Stomach (tissue), 9 donors: Measurements from ENCODE around the gene ABHD4. TPM values are rescaled to one million over a fixed set of nuclear protein-coding genes. Genes with fewer than 3 reads are reported as not detected.

Experiments used
- DNase-seq, 2 donors: peaks; one replicate each; pipeline versions ENCODE4 v3.0.0 to v3.0.0-alpha.2; 2013 to 2019
- H3K27ac ChIP-seq, 5 donors: fragments of 200-600 bp in 4 of 5; sonication (generic) in 4 of 5; one replicate each; pipeline ENCODE4 v1.5.1; 2013 to 2019; ENCODE audit warnings: mild to moderate bottlenecking in 1 of 5, moderate library complexity in 1 of 5
- H3K27me3 ChIP-seq, 3 donors: fragments of 200-600 bp; sonication (generic); one replicate each; pipeline ENCODE4 v1.5.1; 2017 to 2019; ENCODE audit warnings: mixed run types in 1 of 3
- H3K36me3 ChIP-seq, 4 donors: fragments of 200-600 bp; sonication (generic); 1 replicate in 3 of 4; 2 replicates in 1 of 4; pipeline ENCODE4 v1.5.1; 2016 to 2019
- H3K4me1 ChIP-seq, 4 donors: fragments of 200-600 bp; sonication (generic); one replicate each; pipeline ENCODE4 v1.5.1; 2016 to 2019
- H3K4me3 ChIP-seq, 4 donors: fragments of 200-600 bp; sonication (generic) in 3 of 4; one replicate each; pipeline ENCODE4 v1.5.1; 2016 to 2019; ENCODE audit warnings: mild to moderate bottlenecking in 1 of 4
- H3K9me3 ChIP-seq, 4 donors: fragments of 200-600 bp; sonication (generic); one replicate each; pipeline ENCODE4 v1.5.1; 2016 to 2019
- EP300 ChIP-seq: sonication (generic); formaldehyde crosslinking; IDR thresholded peaks from one replicate; pipeline ENCODE4 v1.6.1; 2017; ENCODE audit warnings: antibody characterized with exemption
- POLR2A ChIP-seq, 4 donors: fragments of 450-650 bp; IDR thresholded peaks; one replicate each; pipeline ENCODE4 v1.6.1; 2016; ENCODE audit warnings: antibody characterized with exemption in 4 of 4, control low read depth in 2 of 4, mild to moderate bottlenecking in 1 of 4, moderate library complexity in 1 of 4
- POLR2AphosphoS5 ChIP-seq, 3 donors: sonication (generic); formaldehyde crosslinking; IDR thresholded peaks; one replicate each; pipeline ENCODE4 v1.6.1; 2016; ENCODE audit warnings: antibody characterized with exemption in 3 of 3
- WGBS, 5 donors: extraction: QIAGEN DNeasy Blood & Tissue Kit in 3 of 5; methylation state at CpG; one replicate each; pipeline versions ENCODE4 v1.1.5 to v1.1.7; 2013 to 2018; 5-methylcytosine and 5-hydroxymethylcytosine counted together
- intact Hi-C: fragments of 100-400 bp; cut with DNase I; formaldehyde crosslinking; loops from one replicate; pipeline ENCODE4 v1.15.1; 2023; ENCODE audit warnings: low total_unique reads
- polyA plus RNA-seq, 3 donors: library from polyadenylated mRNA; stranded (reverse); fragments of 200-250 nt; gene quantifications; one replicate each; pipeline ENCODE4 v1.2.3, GENCODE V29; 2013
- total RNA-seq, 5 donors: library from RNA; depleted of rRNA; stranded (reverse); fragments of >200 nt; gene quantifications; one replicate each; pipeline versions ENCODE4 v1.1.0 to v1.2.3, GENCODE V29; 2014 to 2016
- TF ChIP-seq, protein P1 (sequence below), 7 experiments: fragments of 450-650 bp in 4 of 7; fragments of 200-600 bp in 3 of 7; sonication (generic) in 3 of 7; IDR thresholded peaks; one replicate each; pipeline ENCODE4 v1.5.1; 2016 to 2019; ENCODE audit warnings: antibody characterized with exemption in 7 of 7, control low read depth in 2 of 7, mild to moderate bottlenecking in 1 of 7
- donor health status: healthy with polysubstance abuse.
- donor health status: Bipolar disorder and iron deficiency.
- donor health status: healthy.

ABHD4 gene
- total and polyA plus RNA-seq, 8 donors: 12.2 to 130 (median 23.2) TPM

GRCh38 chr14:22657861-22658260, 59.8 kb downstream of the ABHD4 start:
- H3K27ac ChIP-seq: no peak overlapping the region
- peak in 1 of 2 donors; percentile 50 for DNase-seq
- H3K9me3 ChIP-seq: no peaks in the 10 kb centered on the region
- no peak overlapping the region for H3K4me3 ChIP-seq
- H3K36me3 ChIP-seq: no peaks in the 10 kb centered on the region
- peaks cover 0 to 17% (median 2%) of the 10 kb centered on the region in 4 donors for H3K4me1 ChIP-seq
- no peaks in the 10 kb centered on the region for H3K27me3 ChIP-seq
- intact Hi-C loops: no loop called here
- TF ChIP-seq EP300: no peak
- TF ChIP-seq, protein P1, sequence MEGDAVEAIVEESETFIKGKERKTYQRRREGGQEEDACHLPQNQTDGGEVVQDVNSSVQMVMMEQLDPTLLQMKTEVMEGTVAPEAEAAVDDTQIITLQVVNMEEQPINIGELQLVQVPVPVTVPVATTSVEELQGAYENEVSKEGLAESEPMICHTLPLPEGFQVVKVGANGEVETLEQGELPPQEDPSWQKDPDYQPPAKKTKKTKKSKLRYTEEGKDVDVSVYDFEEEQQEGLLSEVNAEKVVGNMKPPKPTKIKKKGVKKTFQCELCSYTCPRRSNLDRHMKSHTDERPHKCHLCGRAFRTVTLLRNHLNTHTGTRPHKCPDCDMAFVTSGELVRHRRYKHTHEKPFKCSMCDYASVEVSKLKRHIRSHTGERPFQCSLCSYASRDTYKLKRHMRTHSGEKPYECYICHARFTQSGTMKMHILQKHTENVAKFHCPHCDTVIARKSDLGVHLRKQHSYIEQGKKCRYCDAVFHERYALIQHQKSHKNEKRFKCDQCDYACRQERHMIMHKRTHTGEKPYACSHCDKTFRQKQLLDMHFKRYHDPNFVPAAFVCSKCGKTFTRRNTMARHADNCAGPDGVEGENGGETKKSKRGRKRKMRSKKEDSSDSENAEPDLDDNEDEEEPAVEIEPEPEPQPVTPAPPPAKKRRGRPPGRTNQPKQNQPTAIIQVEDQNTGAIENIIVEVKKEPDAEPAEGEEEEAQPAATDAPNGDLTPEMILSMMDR (IDR thresholded peaks at IDR 0.05): peak in 4 of 7 experiments; percentile 10 to 49 (median 26)
- WGBS, 5 donors: 69 to 90% (median 77%) methylated on average over 1 of the region's 1 CpG

DNA sequence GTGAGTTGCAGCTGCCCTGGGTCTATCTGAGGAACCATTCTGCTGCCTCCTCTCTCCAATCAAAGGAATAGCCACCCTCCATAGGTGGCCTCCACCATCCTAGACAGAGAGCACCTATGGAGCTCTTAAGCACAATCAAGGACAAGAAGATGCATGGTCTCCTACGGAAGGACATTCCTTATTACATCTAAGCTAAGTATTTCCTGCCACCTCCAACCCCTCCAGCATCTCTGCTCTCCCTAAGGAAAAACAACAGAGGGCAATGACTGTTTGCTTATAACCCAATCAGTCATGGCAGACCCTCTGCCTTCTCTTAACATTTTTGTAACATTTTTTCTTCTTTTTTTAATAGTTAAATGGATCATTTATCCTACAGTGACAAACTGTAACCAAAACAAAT, 60.8 kb downstream of the ABHD4 start:
- Histone ChIP-seq H3K27me3 (no peaks in the 10 kb centered on the region), H3K4me1 (peaks cover 0 to 7% (median 0%) of the 10 kb centered on the region in 4 donors), H3K36me3 (no peaks in the 10 kb centered on the region), H3K9me3 (no peaks in the 10 kb centered on the region), H3K27ac (no peak overlapping the region), H3K4me3 (no peak overlapping the region)
- no peak for TF ChIP-seq EP300
- TF ChIP-seq POLR2AphosphoS5 (IDR thresholded peaks at IDR 0.05): no peak
- no peak for TF ChIP-seq POLR2A (IDR thresholded peaks at IDR 0.05)
- TF ChIP-seq, protein P1 (IDR thresholded peaks at IDR 0.05): no peak
- no peak for DNase-seq
- WGBS, 5 donors: 38 to 75% (median 58%) methylated on average over 1 of the region's 1 CpG
- intact Hi-C loops: no loop called here

- intact Hi-C loops: no loop called here
- no peaks in the 10 kb centered on the region for H3K27me3 ChIP-seq
- H3K4me1 ChIP-seq: peaks cover 0 to 7% (median 0%) of the 10 kb centered on the region in 4 donors
- H3K27ac ChIP-seq: no peak overlapping the region
- no peak overlapping the region for H3K4me3 ChIP-seq
- no peaks in the 10 kb centered on the region for H3K9me3 ChIP-seq
- H3K36me3 ChIP-seq: no peaks in the 10 kb centered on the region
- DNase-seq: no peak
- WGBS, 5 donors: 94 to 100% (median 95%) methylated on average over 4 of the region's 4 CpGs
- TF ChIP-seq, protein P1 (IDR thresholded peaks at IDR 0.05): no peak
- no peak for TF ChIP-seq POLR2A (IDR thresholded peaks at IDR 0.05)
- TF ChIP-seq EP300: no peak
- TF ChIP-seq POLR2AphosphoS5 (IDR thresholded peaks at IDR 0.05): no peak
Measured at GRCh38 chr14:22660654-22661053, 62.6 kb downstream of the ABHD4 start.

Other genes starting within 250 kb of the ABHD4 start
- 100 to 1,000 TPM in 2 of 5 donors, 10 to 100 TPM in 2, not detected in 1; 36.8 to 191 (median 80.8) TPM for gene DAD1, start 9.1 kb upstream of the ABHD4 start, total RNA-seq
- gene DAD1, start 9.1 kb upstream of the ABHD4 start, polyA plus RNA-seq: 100 to 1,000 TPM; 172 to 236 (median 202) TPM
- not detected for gene OR6J1, start 46.1 kb downstream of the ABHD4 start, total RNA-seq
- not detected for gene OR6J1, start 46.1 kb downstream of the ABHD4 start, polyA plus RNA-seq
- gene OXA1L, start 168.4 kb downstream of the ABHD4 start, total RNA-seq: 100 to 1,000 TPM in 1 of 5 donors, 10 to 100 TPM in 4; 46.7 to 119 (median 58.6) TPM
- 100 to 1,000 TPM in 1 of 3 donors, 10 to 100 TPM in 2; 81.9 to 116 (median 97.9) TPM for gene OXA1L, start 168.4 kb downstream of the ABHD4 start, polyA plus RNA-seq
- gene SLC7A7, start 217.1 kb downstream of the ABHD4 start, total RNA-seq: 10 to 100 TPM in 2 of 5 donors, 1 to 10 TPM in 1, not detected in 2; 7.6 to 29.4 (median 10.5) TPM
- 1 to 10 TPM; 3.1 to 8.6 (median 3.2) TPM for gene SLC7A7, start 217.1 kb downstream of the ABHD4 start, polyA plus RNA-seq
- gene MRPL52, start 231.6 kb downstream of the ABHD4 start, total RNA-seq: 100 to 1,000 TPM in 2 of 5 donors, 10 to 100 TPM in 2, not detected in 1; 25.2 to 194 (median 110) TPM
- gene MRPL52, start 231.6 kb downstream of the ABHD4 start, polyA plus RNA-seq: 100 to 1,000 TPM; 134 to 181 (median 156) TPM
- 100 to 1,000 TPM in 1 of 5 donors, 10 to 100 TPM in 4; 20.5 to 104 (median 46.7) TPM for gene MMP14, start 238.3 kb downstream of the ABHD4 start, total RNA-seq
- 10 to 100 TPM; 14.7 to 59.1 (median 29.6) TPM for gene MMP14, start 238.3 kb downstream of the ABHD4 start, polyA plus RNA-seq